HEK293T (cell line): Measurements from ENCODE around the gene CNOT6.
"Not testable (repeated sequence)": the region's sequence is repeated elsewhere in the genome, so short reads cannot be mapped to it uniquely, and the experiment has no call there.

Source experiments
- CTCF ChIA-PET: fragments of 350-600 bp; formaldehyde crosslinking; extraction: SDS; loops from one replicate; lab custom pipeline; 2021; ENCODE audit warnings: antibody characterized with exemption, inconsistent platforms; lab: Yijun Ruan, JAX
- POLR2A ChIA-PET: fragments of 350-600 bp; formaldehyde crosslinking; extraction: SDS; loops from one replicate; lab custom pipeline; 2020; ENCODE audit warnings: antibody characterized with exemption, inconsistent platforms; lab: Yijun Ruan, JAX
- DNase-seq: peaks from one replicate; pipeline ENCODE4 v3.0.0; 2012; ENCODE audit warnings: mixed read lengths; ENCODE audit errors: extremely low spot score
- ARNT ChIP-seq: fragments of 450-650 bp; IDR thresholded peaks from 2 replicates; pipeline ENCODE4 v1.6.1; 2017; ENCODE audit warnings: mild to moderate bottlenecking
- BHLHE40 ChIP-seq: fragments of 450-650 bp; IDR thresholded peaks from 2 replicates; pipeline ENCODE4 v1.6.1; 2016; ENCODE audit warnings: mild to moderate bottlenecking, moderate library complexity, borderline replicate concordance
- CTBP1 ChIP-seq: fragments of 450-650 bp; IDR thresholded peaks from 2 replicates; pipeline ENCODE4 v1.6.1; 2016; ENCODE audit warnings: borderline replicate concordance
- ELF4 ChIP-seq: fragments of 450-650 bp; IDR thresholded peaks from 2 replicates; pipeline ENCODE4 v1.6.1; 2017; ENCODE audit warnings: antibody characterized with exemption
- FOXA1 ChIP-seq: fragments of 450-650 bp; IDR thresholded peaks from 2 replicates; pipeline ENCODE4 v1.6.1; 2016; ENCODE audit warnings: mild to moderate bottlenecking
- FOXK2 ChIP-seq: fragments of 450-650 bp; IDR thresholded peaks from 2 replicates; pipeline ENCODE4 v1.6.1; 2016; ENCODE audit warnings: mild to moderate bottlenecking
- FOXM1 ChIP-seq: fragments of 450-650 bp; IDR thresholded peaks from 2 replicates; pipeline ENCODE4 v1.6.1; 2017; ENCODE audit warnings: mild to moderate bottlenecking, borderline replicate concordance
- HDGF ChIP-seq: fragments of 450-650 bp; IDR thresholded peaks from 2 replicates; pipeline ENCODE4 v1.6.1; 2017; ENCODE audit warnings: antibody characterized with exemption, borderline replicate concordance
- L3MBTL2 ChIP-seq: fragments of 450-650 bp; conservative IDR thresholded peaks from 2 replicates; pipeline ENCODE4 v1.6.1; 2016; ENCODE audit warnings: mild to moderate bottlenecking
- LEF1 ChIP-seq: fragments of 450-650 bp; IDR thresholded peaks from 2 replicates; pipeline ENCODE4 v1.6.1; 2017; ENCODE audit warnings: mild to moderate bottlenecking, borderline replicate concordance
- NFRKB ChIP-seq: fragments of 450-650 bp; IDR thresholded peaks from 2 replicates; pipeline ENCODE4 v1.6.1; 2016; ENCODE audit warnings: mild to moderate bottlenecking, moderate library complexity
- SP1 ChIP-seq: fragments of 450-650 bp; IDR thresholded peaks from 2 replicates; pipeline ENCODE4 v1.6.1; 2017
- SUZ12 ChIP-seq: fragments of 450-650 bp; IDR thresholded peaks from 2 replicates; pipeline ENCODE4 v1.6.1; 2016; ENCODE audit warnings: mild to moderate bottlenecking
- TARDBP ChIP-seq: fragments of 450-650 bp; IDR thresholded peaks from 2 replicates; pipeline ENCODE4 v1.6.1; 2016
- ZNF384 ChIP-seq: fragments of 450-650 bp; IDR thresholded peaks from 2 replicates; pipeline ENCODE4 v1.6.1; 2016
- TF ChIP-seq, protein P1 (sequence below): fragments of 450-650 bp; IDR thresholded peaks from 2 replicates; pipeline ENCODE4 v1.6.1; 2016

Gene CNOT6

DNA sequence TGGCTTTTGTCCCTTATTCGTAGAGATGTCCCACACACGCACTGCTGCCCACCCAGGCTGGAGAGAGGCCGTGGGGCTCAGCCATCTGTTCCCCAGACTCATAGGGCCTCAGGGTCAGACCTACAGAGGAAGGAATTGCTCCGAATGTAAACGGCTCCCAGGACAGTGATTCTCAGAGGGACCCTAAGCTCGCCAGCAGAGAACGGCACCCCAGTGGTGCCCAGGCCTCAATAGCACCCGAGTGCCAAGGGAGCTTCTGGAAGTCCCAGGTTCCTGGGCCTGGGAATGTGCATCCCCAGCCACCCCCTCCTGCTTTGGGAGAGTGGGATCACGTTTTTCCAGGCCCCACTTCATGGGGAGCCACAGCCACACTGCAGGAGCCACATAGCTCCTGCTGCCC is 32.9 kb upstream of the CNOT6 start:
- ChIA-PET POLR2A (no interaction called here), CTCF (interaction anchor here (0.6 to 1.4 kb wide), 2 partner anchors 10 to 69 kb away, joined by 4 to 6 read pairs; no protein-coding TSS in a partner anchor)
- no peak for DNase-seq
- TF ChIP-seq FOXK2 (no peak), ZNF384 (no peak), FOXM1 (no peak), FOXA1 (no peak), SP1 (no peak), ARNT (no peak), BHLHE40 (no peak), LEF1 (no peak), ELF4 (no peak), SUZ12 (no peak), NFRKB (no peak), TARDBP (no peak), HDGF (no peak), L3MBTL2 (no peak)
- TF ChIP-seq, protein P1, sequence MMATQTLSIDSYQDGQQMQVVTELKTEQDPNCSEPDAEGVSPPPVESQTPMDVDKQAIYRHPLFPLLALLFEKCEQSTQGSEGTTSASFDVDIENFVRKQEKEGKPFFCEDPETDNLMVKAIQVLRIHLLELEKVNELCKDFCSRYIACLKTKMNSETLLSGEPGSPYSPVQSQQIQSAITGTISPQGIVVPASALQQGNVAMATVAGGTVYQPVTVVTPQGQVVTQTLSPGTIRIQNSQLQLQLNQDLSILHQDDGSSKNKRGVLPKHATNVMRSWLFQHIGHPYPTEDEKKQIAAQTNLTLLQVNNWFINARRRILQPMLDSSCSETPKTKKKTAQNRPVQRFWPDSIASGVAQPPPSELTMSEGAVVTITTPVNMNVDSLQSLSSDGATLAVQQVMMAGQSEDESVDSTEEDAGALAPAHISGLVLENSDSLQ: no peak

DNA sequence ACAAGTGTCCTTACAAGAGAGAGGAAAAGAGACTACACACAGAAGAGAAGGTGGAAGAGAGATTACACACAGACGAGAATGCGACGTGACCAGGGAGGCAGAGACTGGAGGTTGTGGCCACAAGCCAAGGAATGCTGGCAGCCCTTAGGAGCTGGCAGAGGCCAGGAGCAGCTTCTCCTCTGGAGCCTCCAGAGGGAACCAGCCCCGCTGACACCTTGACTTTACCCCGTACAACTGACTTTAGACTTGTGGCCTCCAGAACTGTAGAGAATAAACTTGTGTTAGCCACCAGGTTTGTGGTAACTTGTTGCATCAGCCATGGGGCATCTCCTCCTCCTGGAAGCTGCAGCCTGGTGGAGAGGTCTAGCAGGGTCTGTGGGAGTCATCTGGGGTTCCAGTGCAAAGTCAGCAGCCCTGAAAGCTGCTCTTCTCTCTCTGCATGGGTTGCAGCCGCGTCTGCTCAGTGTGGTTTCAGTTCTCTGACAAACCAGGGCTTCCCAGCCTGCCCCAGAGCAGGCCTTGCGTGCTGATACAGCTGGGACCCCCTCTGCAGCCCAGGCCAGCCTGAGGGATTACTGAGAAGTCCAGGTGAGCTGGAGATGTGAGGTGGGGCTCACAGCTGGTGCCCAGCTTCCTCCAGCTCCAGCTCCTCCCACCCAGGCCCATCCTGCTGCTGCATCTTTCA is 30.8 kb upstream of the CNOT6 start:
- CTCF ChIA-PET: no interaction called here
- POLR2A ChIA-PET: interaction anchor here (0.6 kb wide), 1 partner anchor 18 kb away, joined by 3 read pairs; no protein-coding TSS in a partner anchor

DNA sequence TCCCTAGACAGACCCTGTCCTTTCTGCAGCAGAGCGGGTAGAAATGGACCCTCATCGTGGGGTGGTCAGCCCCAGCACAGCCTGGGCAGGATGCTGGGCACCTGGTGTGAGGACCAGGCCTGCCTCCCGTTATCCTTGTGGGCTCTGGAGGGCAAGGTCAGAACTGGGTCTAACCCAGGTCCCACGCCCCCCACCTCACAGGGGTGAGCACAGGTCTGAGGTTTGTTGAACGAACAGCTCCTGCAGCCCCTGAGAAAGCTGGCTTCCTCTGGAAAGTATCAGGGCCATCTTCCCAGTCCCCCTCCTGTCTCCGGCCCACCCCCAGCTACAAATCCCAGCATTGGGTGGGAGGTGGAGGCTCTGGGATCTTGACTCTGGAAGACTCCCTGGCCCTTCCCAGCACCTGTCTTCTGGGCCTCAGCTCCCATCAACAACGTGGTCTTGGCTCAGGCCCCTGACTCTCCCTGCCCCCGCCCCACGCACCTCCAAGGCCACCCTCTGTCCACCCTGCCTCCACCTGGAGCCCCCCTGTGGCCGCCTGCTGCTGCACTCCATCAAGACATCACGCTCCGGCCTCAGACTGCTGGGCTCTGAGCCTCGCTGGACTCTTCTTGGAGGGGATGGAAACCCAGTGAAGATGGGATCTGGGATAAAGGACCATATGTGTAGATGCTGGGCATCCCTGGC is 30.1 kb upstream of the CNOT6 start:
- POLR2A ChIA-PET: no interaction called here
- TF ChIP-seq ELF4 (no peak), FOXK2 (no peak), SP1 (no peak), L3MBTL2 (no peak), BHLHE40 (no peak), NFRKB (no peak), ARNT (no peak), HDGF (no peak), SUZ12 (no peak), LEF1 (no peak), FOXA1 (no peak), ZNF384 (no peak), CTBP1 (no peak), FOXM1 (no peak), TARDBP (no peak)
- TF ChIP-seq, protein P1: no peak
- CTCF ChIA-PET: no interaction called here
- DNase-seq: no peak

More for the DNA sequence above, 30.8 kb upstream of the CNOT6 start:
- no peak for DNase-seq
- TF ChIP-seq NFRKB (no peak), ZNF384 (no peak), FOXA1 (no peak), TARDBP (no peak), ARNT (no peak), ELF4 (no peak), L3MBTL2 (no peak), LEF1 (no peak), SUZ12 (no peak), FOXK2 (no peak), HDGF (no peak), SP1 (no peak), BHLHE40 (no peak), CTBP1 (no peak), FOXM1 (no peak)
- TF ChIP-seq, protein P1: no peak

DNA sequence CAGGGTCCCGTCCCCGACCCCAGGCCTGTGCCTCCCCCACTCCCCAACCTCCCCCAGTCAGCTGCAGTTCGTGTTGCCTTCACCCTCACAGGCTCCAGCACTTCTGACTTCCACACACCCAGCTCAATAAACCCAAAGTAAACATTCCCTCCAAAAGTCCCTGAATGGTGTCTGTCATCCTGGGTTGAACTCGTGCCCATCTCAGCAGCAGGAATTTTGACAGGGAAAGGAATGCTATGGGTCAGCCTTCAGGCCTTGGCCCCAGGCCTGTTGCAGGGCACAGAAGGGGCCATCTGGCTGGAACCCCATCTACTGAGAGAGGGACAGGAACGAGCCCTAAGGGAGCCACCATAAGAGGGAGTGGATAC is 29.6 kb upstream of the CNOT6 start:
- ChIA-PET POLR2A (no interaction called here), CTCF (no interaction called here)
- DNase-seq: no peak
- TF ChIP-seq ZNF384: no peak
- no peak for TF ChIP-seq FOXA1
- TF ChIP-seq ELF4: no peak
- no peak for TF ChIP-seq ARNT
- TF ChIP-seq NFRKB: no peak
- no peak for TF ChIP-seq L3MBTL2
- no peak for TF ChIP-seq FOXK2
- no peak for TF ChIP-seq HDGF
- TF ChIP-seq SUZ12: no peak
- TF ChIP-seq CTBP1: no peak
- TF ChIP-seq, protein P1: no peak
- no peak for TF ChIP-seq SP1
- TF ChIP-seq TARDBP: no peak
- no peak for TF ChIP-seq FOXM1
- TF ChIP-seq LEF1: no peak
- no peak for TF ChIP-seq BHLHE40

DNA sequence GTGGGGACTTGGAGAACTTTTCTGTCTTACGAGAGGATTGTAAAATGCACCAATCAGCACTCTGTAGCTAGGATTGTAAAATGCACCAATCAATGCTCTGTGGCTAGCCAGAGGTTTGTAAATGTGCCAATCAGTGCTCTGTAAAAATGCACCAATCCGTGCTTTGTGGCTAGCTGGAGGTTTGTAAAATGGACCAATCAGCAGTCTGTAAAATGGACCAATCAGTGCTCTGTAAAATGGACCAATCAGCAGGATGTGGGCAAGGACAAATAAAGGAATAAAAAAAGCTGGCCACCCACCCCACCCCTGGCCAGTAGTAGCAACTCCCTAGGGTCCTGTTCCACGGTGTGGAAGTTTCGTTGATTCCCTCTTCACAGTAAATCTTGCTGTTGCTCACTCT is 29.1 kb upstream of the CNOT6 start:
- POLR2A ChIA-PET, DNase-seq, CTCF ChIA-PET: not testable (repeated sequence)
